Activated naive CD8-positive, alpha-beta T cell treated with anti-CD3 and anti-CD28 coated beads, Interleukin-2, amount 50 U/mL, for 24 hours (primary cell): Measurements from ENCODE around the gene FAM163A.
A peak's percentile ranks its signal among the peaks of the same experiment; 100 is the strongest.

Source experiments
- ATAC-seq: fragments of 150-1000 bp; cut with Tn5 transposase; one replicate; pipeline ENCODE4 v1.10.0; 2021
- DNase-seq: peaks from one replicate; pipeline ENCODE4 v3.0.0; 2021
- H3K27ac Mint-ChIP-seq: one replicate; pipeline ENCODE4 v1.8.0; 2021; ENCODE audit warnings: mild to moderate bottlenecking, mixed read lengths
- H3K27me3 Mint-ChIP-seq: one replicate; pipeline ENCODE4 v1.8.0; 2021; ENCODE audit warnings: mixed read lengths
- H3K36me3 Mint-ChIP-seq: one replicate; pipeline ENCODE4 v1.8.0; 2021; ENCODE audit warnings: low read depth, mixed read lengths
- H3K4me1 Mint-ChIP-seq: one replicate; pipeline ENCODE4 v1.8.0; 2021; ENCODE audit warnings: mixed read lengths
- H3K4me3 Mint-ChIP-seq: one replicate; pipeline ENCODE4 v1.8.0; 2021; ENCODE audit warnings: mild to moderate bottlenecking, moderate library complexity, mixed read lengths
- H3K9me3 Mint-ChIP-seq: one replicate; pipeline ENCODE4 v1.8.0; 2021; ENCODE audit warnings: mixed read lengths

The FAM163A gene

DNA sequence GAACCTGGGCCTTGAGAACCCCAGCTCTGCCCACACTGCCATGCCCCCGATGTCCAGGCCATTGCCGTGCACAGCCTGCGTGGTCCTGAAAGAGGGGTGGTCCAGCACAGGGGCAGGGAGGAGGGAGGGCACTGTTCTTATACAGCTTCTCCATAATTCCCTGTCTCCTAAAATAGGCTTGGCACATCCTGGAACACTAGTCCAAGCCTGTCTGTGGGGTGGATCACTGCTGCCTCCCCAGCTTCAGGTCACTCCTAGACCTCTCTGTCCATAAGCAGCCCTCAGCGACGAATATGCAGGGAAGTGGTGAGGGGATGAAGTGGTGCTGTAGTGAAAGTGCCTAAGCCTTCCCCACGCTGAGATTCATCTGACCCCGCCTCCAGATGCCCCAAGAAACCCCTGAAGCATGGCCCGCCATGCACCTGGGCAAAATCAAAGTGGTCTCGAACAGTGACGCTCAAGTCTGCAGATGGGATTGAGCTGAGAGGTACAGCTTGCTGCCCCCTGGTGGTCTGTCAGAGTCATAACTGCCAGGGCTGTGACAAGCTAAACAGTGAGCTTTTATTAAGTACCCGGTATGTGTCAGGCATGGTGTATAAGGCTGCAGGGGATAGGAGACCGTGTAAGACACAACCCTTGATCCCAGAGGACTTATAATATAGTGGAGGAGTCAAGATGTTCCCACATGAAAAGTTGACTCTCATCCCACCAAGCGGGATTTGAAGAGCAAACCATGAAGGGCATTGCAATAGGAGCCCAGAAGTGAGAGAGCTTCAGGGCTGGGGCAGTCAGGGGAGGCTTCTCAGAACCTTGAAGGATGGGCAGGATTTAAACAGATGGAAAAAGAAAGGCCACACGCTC lies 66.6 kb downstream of the FAM163A start:
- no peaks in the 10 kb centered on the region for H3K9me3 Mint-ChIP-seq
- peaks cover 11% of the 10 kb centered on the region for H3K27me3 Mint-ChIP-seq
- no peak overlapping the region for H3K27ac Mint-ChIP-seq
- no peaks in the 10 kb centered on the region for H3K36me3 Mint-ChIP-seq
- DNase-seq (peak; percentile 67), ATAC-seq (peak; percentile 58)
- no peak overlapping the region for H3K4me3 Mint-ChIP-seq
- H3K4me1 Mint-ChIP-seq, result peaks cover 3% of the 10 kb centered on the region

- Mint-ChIP-seq H3K27me3 (peaks cover 11% of the 10 kb centered on the region), H3K27ac (no peak overlapping the region), H3K36me3 (no peaks in the 10 kb centered on the region), H3K4me3 (no peak overlapping the region), H3K9me3 (no peaks in the 10 kb centered on the region), H3K4me1 (peaks cover 9% of the 10 kb centered on the region)
- DNase-seq (no peak), ATAC-seq (no peak)
These were observed 67.2 kb downstream of the FAM163A start for GRCh38 chr1:179810367-179810715.

- H3K9me3 Mint-ChIP-seq, result no peaks in the 10 kb centered on the region
- ATAC-seq, result no peak
- H3K4me3 Mint-ChIP-seq, result no peak overlapping the region
These were observed 69.6 kb downstream of the FAM163A start for GRCh38 chr1:179812501-179813292.

DNA sequence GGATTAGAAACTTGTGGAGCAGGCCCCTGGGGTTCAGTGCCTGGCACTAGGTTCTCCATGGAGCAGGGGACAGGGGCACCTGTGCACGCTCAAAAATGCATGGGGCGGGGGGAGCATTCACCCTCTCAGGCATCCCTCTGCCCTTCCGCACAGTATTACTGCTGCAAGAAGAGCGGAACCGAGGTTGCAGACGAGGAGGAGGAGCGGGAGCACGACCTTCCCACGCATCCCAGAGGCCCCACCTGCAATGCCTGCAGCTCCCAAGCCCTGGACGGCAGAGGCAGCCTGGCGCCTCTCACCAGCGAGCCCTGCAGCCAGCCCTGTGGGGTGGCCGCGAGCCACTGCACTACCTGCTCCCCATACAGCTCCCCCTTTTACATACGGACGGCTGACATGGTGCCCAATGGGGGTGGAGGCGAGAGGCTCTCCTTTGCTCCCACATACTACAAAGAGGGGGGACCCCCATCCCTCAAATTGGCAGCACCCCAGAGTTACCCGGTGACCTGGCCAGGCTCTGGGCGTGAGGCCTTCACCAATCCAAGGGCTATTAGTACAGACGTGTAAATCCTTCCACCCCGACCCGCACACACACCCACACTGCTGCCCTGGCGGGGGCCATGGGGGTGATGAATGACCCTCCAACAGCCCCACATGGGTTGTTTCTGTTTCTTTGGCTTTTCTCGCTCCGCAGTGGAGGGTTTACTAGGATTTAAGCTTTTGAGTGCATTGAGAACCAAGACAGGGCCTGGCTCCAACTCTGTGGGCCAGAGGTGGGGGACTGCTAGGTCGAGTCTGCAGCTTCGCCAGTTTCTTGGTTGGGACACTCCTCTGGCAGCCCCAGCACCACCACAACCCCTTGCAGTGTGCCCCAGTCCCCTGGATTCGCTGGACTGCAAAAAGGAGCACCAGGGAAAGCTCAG lies 70.8 kb downstream of the FAM163A start:
- ATAC-seq (no peak), DNase-seq (no peak)
- Mint-ChIP-seq H3K4me1 (peaks cover 15% of the 10 kb centered on the region), H3K9me3 (no peaks in the 10 kb centered on the region), H3K27me3 (peaks cover 11% of the 10 kb centered on the region), H3K36me3 (no peaks in the 10 kb centered on the region), H3K27ac (no peak overlapping the region), H3K4me3 (peak overlapping the region; percentile 82)

More at GRCh38 chr1:179812501-179813292, 69.6 kb downstream of the FAM163A start:
- Mint-ChIP-seq H3K4me1 (peaks cover 15% of the 10 kb centered on the region), H3K27ac (no peak overlapping the region), H3K27me3 (peaks cover 11% of the 10 kb centered on the region), H3K36me3 (no peaks in the 10 kb centered on the region)
- no peak for DNase-seq

DNA sequence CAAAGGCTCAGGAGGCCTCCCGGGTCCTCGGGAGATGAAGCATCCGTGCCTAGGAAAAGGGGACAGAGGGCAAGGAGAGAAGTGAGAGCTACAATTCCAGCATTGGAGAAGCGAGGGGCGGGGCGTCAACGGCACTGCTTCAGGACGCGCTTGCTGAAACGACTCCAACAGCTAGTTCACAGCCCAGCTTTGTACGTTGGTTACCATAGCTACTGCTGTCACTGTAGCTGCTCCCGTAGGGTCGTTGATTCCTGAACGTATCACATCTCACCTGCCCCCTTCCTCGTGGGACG lies 71.4 kb downstream of the FAM163A start:
- Mint-ChIP-seq H3K27ac (peak overlapping the region; percentile 28), H3K4me3 (peak overlapping the region; percentile 82), H3K9me3 (no peaks in the 10 kb centered on the region), H3K27me3 (peaks cover 11% of the 10 kb centered on the region), H3K4me1 (peaks cover 15% of the 10 kb centered on the region), H3K36me3 (no peaks in the 10 kb centered on the region)
- no peak for DNase-seq
- ATAC-seq, result no peak

DNA sequence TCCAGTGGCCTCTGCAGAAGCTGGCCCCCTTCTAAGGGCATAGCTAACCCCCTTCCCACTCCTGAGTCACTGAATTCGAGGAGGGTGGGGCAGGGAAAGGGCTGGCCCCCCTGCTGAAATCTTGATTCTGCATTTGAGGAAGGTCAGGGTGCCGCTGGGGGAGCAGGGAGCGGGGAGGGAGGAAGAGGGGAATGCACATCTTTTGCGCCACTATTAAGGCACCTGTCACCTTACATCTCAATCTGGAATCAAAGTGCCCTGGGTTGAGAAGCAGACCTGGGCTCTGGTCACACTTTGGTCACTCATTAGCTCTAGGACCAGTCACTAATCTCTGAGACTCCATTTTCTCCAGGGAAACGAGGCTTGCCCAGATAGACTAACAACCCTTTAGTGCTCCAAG lies 72.5 kb downstream of the FAM163A start:
- Mint-ChIP-seq H3K4me3 (peak overlapping the region; percentile 82), H3K27ac (peak overlapping the region; percentile 28), H3K36me3 (no peaks in the 10 kb centered on the region)

DNA sequence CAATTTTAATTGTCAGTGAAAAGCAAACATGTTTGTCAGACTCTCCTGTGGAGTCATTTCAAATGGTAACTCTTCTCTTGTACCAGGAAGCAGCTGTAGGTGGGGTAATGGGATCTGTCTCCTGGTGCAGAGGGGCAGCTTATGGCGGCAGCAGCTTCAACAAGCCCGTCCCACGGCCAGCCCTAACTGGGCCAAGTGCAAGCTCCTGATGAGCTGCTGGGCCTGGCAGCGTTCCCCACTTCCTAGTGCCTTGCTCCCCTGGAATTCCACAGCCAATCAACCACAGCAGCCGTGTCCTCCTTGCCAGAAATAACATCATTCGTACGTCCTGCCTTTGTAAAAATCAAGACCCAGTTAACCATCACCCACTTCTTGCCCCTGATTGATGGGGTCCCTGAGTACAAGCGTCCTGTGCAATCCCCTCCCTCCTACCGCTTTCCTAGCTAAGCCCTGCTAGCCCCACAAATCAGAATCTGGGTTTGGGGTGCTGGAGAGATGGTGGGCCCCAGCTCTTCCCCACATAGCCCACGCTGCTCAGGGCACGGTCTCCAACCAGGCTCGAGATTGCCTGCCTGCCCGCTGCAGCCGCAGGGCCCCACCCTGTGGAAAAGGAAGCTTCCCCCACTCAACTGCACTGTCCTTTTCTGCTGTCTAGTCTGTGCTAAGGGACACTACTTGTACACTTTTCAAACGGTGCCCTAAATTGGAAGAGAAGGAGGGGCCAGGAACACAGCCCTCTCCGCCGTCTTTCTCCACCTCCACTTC lies 73.3 kb downstream of the FAM163A start:
- peaks cover 2% of the 10 kb centered on the region for H3K27me3 Mint-ChIP-seq
- DNase-seq (no peak), ATAC-seq (no peak)
- no peak overlapping the region for H3K4me3 Mint-ChIP-seq
- peaks cover 15% of the 10 kb centered on the region for H3K4me1 Mint-ChIP-seq
- no peak overlapping the region for H3K27ac Mint-ChIP-seq
- no peaks in the 10 kb centered on the region for H3K9me3 Mint-ChIP-seq
- no peaks in the 10 kb centered on the region for H3K36me3 Mint-ChIP-seq

More for the DNA sequence above, 72.5 kb downstream of the FAM163A start:
- DNase-seq (no peak), ATAC-seq (no peak)
- Mint-ChIP-seq H3K27me3 (peaks cover 5% of the 10 kb centered on the region), H3K4me1 (peaks cover 15% of the 10 kb centered on the region), H3K9me3 (no peaks in the 10 kb centered on the region)

DNA sequence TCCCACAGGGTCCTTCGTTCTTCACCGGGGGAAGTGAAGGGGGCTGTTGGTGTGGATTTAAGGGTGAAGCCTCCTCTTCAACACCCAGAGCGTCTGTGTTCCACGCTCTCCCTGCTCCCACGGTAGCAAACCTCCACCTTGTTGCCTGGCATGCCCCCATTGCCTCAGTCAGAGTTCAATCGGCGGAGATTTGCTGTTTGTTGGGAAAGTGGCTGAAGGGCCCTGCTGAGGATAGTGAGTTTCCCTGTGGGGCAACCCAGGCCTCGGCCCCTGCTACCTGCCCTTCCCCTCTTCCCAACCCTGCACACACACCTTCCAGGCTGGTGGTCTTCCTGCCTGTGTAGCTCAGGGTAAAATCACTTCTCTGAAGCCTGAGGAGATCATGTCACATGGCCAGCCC lies 74.0 kb downstream of the FAM163A start:
- H3K9me3 Mint-ChIP-seq, result no peaks in the 10 kb centered on the region
- H3K4me3 Mint-ChIP-seq, result no peak overlapping the region
- no peak for DNase-seq
- no peaks in the 10 kb centered on the region for H3K36me3 Mint-ChIP-seq
- no peak for ATAC-seq
- peaks cover 15% of the 10 kb centered on the region for H3K4me1 Mint-ChIP-seq
- no peaks in the 10 kb centered on the region for H3K27me3 Mint-ChIP-seq
- H3K27ac Mint-ChIP-seq, result no peak overlapping the region

DNA sequence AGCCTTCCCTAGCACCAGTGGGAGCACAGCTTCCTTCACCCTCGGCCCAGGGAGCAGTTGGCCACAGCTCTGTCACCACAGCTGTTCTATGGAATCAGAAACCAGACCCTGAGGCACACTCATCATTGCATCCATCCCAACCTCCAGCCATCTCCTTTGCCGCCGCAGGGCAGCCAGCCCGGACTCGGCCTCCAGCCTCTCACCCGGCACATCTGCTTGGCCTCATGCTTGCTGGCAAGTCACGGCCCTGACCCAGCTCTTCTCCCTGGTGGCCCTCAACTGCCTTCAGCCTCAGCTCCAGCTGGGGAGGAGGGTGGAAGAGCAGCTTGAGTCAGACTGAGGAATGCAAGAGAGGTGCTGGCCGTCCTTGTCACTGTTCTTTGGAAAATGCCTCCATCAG lies 74.7 kb downstream of the FAM163A start:
- H3K9me3 Mint-ChIP-seq, result no peaks in the 10 kb centered on the region
- DNase-seq (no peak), ATAC-seq (no peak)
- no peaks in the 10 kb centered on the region for H3K27me3 Mint-ChIP-seq
- no peak overlapping the region for H3K27ac Mint-ChIP-seq
- peaks cover 15% of the 10 kb centered on the region for H3K4me1 Mint-ChIP-seq
- H3K4me3 Mint-ChIP-seq, result no peak overlapping the region
- no peaks in the 10 kb centered on the region for H3K36me3 Mint-ChIP-seq

- Mint-ChIP-seq H3K9me3 (no peaks in the 10 kb centered on the region), H3K36me3 (no peaks in the 10 kb centered on the region), H3K4me1 (peaks cover 15% of the 10 kb centered on the region), H3K27me3 (no peaks in the 10 kb centered on the region), H3K4me3 (no peak overlapping the region), H3K27ac (no peak overlapping the region)
- DNase-seq, result no peak
- ATAC-seq, result no peak
These were observed 75.2 kb downstream of the FAM163A start for GRCh38 chr1:179818260-179818659.

DNA sequence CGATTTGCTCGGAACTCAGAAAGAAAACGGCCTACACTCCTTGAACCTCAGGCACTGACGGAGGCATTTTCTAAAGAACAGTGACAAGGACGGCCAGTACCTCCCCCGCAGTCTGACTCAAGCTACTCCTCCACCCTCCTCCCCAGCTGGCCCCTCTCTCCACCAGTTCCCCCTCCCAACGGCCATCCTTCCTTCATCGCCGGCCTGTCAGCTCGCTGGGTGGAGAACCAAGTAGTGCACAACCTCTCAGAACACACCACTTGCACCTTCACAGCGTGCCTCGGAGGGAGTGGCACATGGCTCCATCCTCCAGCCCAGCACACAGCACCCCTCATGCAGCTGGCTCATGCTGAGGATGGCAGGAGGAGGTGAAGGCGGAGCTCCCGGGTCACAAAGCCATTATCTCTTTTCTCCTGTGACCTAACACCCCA lies 75.7 kb downstream of the FAM163A start:
- no peaks in the 10 kb centered on the region for H3K9me3 Mint-ChIP-seq
- ATAC-seq, result no peak
- no peak for DNase-seq
- no peak overlapping the region for H3K4me3 Mint-ChIP-seq
- no peaks in the 10 kb centered on the region for H3K36me3 Mint-ChIP-seq
- H3K27ac Mint-ChIP-seq, result no peak overlapping the region
- no peaks in the 10 kb centered on the region for H3K27me3 Mint-ChIP-seq
- H3K4me1 Mint-ChIP-seq, result peaks cover 15% of the 10 kb centered on the region

DNA sequence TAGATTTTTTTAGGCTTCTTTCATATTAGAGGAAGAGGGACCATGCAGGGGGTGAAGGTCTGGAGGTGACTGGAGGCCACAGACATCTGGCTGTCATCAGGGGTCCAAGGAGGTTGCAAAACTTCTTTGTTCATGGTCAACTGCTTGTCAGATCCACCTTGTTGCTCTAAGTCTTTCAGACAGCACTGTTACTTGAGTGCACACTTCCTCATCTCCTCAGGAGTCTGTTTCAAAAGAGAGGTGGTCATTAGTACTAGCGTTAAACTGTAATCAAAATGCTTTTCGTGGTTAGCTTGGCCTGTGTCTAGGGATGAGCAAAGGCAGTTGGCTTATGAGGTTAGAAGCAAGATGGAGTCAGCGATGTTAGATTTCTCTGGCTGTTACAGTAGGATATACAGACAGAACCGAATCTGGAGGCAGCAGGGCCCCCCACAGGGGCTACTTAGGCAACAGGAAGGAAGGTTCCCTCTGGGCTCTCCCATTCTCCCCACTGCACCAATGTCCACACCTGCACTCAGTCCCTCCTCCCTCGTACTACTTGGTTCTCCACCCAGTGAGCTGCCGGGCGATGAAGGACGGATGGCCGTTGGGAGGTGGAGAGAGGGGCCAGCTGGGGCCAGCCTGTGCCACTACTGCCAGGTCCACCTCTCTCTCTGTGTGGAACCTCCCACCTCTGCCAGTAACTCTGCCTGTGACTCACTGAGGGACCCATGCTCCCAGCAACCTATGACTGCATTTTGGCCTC lies 77.3 kb downstream of the FAM163A start:
- Mint-ChIP-seq H3K27me3 (no peaks in the 10 kb centered on the region), H3K9me3 (no peaks in the 10 kb centered on the region), H3K4me1 (peaks cover 5% of the 10 kb centered on the region), H3K36me3 (no peaks in the 10 kb centered on the region), H3K27ac (no peak overlapping the region), H3K4me3 (no peak overlapping the region)
- ATAC-seq, result no peak
- no peak for DNase-seq

DNA sequence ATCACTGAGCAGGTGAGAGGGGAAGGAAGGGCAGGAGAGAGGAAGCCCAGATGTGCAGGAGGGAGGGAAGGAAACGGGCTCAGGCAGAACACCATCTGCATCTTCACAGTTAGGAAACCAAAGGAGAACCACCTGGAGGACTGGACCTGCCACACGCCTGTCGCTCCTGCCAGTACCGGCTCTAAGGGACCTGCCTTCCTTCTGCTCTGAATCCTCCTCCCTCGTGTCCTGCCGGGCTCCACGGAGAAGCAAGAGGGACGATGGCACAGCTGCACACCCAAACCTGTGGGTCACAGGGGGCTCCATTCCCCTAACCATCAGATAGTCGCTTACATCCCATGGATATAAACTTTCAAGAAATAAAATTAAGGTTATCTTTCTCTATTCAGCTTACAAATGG lies 78.4 kb downstream of the FAM163A start:
- H3K36me3 Mint-ChIP-seq, result no peaks in the 10 kb centered on the region
- ATAC-seq, result no peak
- DNase-seq, result no peak
- no peaks in the 10 kb centered on the region for H3K4me1 Mint-ChIP-seq
- no peaks in the 10 kb centered on the region for H3K9me3 Mint-ChIP-seq
- no peak overlapping the region for H3K4me3 Mint-ChIP-seq
- no peaks in the 10 kb centered on the region for H3K27me3 Mint-ChIP-seq
- H3K27ac Mint-ChIP-seq, result no peak overlapping the region
